GDM1 (cell line): ENCODE results near the gene UBE4B.
"Not testable (repeated sequence)": the region's sequence is repeated elsewhere in the genome, so short reads cannot be mapped to it uniquely, and the experiment has no call there.

Experiments
- DNase-seq: peaks from one replicate; lab custom pipeline; 2025; lab: John Stamatoyannopoulos, UW

Gene UBE4B

GRCh38 chr1:10073371-10073770 lies 40.6 kb downstream of the UBE4B start:
- not testable (repeated sequence) for DNase-seq

DNA sequence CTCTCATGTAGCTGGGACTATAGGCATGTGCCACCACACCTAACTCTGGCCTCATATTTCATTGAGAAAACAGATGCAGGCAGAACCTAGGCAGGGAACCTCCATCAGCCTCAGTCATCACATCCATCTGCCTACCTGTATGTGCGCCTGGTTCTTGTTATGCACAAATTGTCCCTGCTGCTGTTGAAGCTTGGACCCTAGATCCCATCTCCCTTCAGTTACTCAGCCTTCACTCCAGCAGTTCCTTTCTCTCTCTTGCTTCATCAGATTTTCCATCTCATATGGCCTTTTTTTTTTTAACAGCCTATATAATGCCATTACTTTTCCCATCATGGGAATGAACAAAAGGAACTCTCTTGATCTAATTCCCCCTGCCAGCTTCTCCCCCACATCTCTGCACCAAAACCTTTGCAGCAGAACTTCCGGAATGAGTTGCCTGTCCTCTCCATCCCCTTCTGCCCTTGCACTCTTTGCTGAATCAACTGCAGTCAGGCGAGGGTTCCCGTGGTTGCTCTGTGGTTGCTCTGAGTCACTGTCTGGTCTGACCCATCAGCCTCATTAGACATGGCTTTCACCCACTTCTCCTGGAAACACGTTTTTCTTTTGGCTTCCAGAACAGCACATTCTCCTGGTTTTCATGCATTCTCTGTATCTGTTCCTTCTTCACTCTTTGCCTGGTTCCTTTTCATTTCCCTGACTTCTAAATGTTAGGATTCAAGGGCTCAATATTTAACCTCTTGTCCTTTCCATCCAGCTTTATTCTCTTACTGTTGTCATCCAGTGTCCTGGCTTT lies 41.5 kb downstream of the UBE4B start:
- peak; percentile 76 for DNase-seq

GRCh38 chr1:10074852-10075730 lies 42.3 kb downstream of the UBE4B start:
- no peak for DNase-seq

GRCh38 chr1:10075732-10076131 lies 43.0 kb downstream of the UBE4B start:
- no peak for DNase-seq

DNA sequence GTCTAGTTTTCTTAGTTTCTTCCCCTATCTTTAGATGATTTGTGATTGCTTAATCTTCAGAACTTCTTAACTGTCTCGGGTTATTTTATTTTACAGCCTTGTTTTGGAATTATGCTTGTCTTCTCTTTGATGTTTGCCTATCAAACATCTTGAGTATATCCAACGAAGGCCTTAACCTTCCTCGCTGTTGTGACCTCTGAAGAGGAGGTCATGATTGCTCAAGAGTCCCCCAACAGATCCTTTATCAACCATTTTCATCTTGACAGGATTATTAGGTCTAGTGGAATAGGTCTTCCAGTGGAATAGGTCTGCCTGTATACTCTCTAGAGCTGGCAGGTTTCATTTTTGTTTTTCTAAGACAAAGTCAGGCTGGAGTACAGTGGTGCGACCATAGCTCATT lies 45.7 kb downstream of the UBE4B start:
- DNase-seq, result no peak

- no peak for DNase-seq
Observed at GRCh38 chr1:10080523-10080922, 47.8 kb downstream of the UBE4B start.

DNA sequence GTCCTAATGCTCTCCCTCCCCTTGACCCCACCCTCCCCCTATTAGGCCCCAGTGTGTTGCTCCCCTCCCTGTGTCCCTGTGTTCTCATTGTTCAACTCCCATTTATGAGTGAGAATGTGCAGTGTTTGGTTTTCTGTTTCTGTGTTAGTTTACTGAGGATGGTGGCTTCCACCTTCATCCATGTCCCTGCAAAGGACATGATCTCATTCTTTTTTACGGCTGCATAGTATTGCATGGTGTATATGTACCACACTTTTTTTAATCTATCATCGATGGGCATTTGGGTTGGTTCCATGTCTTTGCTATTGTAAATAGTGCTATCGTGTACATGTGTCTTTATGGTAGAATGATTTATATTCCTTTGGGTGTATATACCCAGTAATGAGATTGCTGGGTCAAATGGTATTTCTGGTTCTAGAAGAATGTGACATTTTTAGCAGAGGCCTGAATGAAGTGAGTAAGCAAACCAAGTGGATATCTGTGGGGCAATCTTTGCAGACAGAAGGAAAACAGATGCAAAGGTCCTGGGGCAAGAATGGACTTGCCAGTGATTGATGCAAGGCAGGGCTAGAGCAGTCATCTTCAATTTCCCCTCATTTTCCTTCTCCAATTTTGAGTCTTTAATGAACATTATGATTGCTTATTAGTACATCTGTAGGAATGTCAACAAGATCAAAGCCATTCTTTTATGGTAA lies 50.2 kb downstream of the UBE4B start:
- no peak for DNase-seq

GRCh38 chr1:10084045-10084444 lies 51.3 kb downstream of the UBE4B start:
- no peak for DNase-seq

DNA sequence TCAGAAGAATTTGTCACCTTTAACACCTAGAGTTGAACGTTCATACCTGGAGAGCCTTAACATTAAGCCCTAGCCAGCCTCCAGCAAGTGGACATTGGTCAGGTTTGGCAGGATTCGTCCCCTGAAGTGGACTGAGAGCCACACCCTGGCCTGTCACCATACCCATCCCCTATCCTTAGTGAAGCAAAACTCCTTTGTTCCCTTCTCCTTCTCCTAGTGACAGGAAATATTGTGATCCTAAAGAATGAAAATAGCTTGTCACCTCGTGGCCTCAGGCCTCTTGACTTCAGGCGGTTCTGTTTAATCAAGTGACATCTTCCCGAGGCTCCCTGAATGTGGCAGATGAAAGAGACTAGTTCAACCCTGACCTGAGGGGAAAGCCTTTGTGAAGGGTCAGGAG lies 52.3 kb downstream of the UBE4B start:
- DNase-seq, result no peak

GRCh38 chr1:10087210-10087609 lies 54.5 kb downstream of the UBE4B start:
- DNase-seq, result no peak

DNA sequence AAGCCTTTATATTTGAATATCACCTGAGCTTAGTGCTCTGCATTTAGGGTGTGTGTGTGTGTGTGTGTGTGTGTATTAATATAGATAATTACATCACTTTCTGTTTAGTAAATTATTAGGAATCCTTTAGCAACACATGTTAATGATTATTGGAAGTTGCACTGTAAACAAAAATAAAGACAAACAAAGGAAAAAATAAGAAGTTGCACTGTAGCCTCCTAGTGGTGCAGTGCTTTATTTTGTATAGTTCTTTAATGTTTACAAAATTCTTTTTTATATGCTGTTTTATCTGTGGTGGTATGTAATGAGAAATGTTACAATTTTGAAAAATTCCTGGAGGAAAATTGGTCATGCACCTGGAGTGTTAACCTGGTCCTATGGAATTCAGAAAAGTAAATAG lies 69.2 kb downstream of the UBE4B start:
- DNase-seq, result no peak

DNA sequence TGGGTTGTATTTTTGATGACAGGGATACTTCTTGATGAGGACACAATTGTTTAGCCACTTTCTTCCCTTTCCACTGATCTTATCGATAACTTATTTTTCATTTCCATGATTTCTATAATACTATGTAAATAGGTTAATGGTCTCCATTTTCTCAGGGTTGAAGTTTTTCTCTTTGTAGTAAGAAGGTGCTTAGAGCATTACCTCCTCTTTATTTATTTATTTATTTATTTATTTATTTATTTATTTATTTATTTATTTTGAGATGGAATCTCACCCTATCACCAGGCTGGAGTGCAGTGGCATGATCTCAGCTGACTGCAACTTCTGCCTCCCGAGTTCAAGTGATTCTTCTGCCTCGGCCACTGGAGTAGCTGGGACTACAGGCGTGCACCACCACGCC lies 70.4 kb downstream of the UBE4B start:
- DNase-seq, result no peak

- no peak for DNase-seq
Observed at GRCh38 chr1:10104834-10105233, 72.1 kb downstream of the UBE4B start.

DNA sequence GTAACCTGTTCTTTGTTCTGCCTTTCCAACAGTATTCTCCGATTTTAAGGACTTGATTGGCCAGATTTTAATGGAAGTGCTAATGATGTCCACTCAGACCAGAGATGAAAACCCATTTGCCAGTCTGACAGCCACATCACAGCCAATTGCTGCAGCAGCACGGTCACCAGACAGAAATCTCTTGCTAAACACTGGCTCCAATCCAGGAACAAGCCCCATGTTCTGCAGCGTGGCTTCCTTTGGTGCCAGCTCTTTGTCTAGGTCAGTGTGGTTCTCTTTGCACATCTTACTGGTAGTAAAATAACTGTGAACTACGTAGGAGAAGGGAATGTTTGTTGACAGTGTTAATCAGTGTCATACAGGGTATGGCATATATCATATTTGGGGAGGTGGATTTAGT lies 72.7 kb downstream of the UBE4B start:
- no peak for DNase-seq

GRCh38 chr1:10106241-10106640 lies 73.5 kb downstream of the UBE4B start:
- no peak for DNase-seq

DNA sequence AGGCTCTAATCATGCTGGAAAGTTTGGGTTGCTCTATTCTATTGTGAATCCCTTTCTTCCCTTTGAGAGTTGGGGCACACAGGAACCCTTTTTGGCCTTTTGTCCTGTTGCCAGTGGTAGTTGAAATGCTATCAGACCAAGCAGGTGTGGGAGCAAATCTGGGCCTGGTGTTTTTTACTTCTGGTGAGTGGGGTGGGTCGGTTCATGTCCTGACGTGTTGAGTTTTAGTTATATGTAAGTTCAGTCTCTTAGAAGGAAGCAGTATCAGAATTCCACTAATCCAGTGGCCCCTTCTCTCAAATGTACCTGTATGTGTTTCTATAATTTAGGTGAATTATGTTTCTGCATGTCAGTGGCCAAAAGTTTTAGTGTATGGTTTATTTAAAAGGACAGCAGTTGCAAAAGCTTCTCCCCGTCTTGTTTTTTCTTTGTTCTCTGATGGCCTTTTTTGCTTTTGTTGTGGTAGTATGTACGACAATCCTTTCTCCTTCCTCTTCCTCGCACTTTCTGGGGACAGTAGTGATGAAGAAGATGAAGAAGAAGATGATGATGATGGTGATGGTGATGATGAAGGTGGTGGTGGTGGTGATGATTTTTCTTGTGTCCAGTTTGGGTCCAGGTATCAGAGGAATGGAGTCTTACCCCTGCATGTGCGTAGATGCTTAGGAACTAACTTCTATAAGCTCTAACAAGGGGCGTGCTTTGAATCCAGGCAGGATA lies 74.2 kb downstream of the UBE4B start:
- no peak for DNase-seq

- not testable (repeated sequence) for DNase-seq
Observed at GRCh38 chr1:10107476-10107847, 74.7 kb downstream of the UBE4B start.

DNA sequence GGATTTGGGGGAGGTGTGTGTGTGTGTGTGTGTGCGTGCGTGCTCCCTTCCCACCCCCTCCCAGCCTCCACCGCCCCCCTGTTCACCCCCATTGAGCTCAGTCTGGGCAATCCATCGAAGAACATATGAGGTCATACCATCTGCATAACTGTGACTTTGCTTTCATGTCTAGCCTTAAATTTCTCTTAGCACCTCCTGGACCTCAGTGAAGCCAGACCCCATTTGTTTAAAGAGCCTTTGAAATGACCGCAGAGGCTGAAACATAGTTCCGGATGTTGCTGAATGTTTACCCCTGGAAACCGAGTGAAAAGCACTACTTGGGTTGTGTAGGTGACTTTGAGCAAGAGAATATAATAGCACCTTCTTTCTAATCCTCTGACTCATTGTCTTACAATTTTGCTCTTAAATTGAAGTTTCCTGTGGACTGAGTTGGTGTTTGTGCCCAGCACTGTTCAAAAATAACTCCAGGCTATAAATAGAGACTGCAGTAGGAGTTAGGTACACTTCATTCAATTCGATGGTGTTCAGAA lies 75.4 kb downstream of the UBE4B start:
- DNase-seq, result no peak

DNA sequence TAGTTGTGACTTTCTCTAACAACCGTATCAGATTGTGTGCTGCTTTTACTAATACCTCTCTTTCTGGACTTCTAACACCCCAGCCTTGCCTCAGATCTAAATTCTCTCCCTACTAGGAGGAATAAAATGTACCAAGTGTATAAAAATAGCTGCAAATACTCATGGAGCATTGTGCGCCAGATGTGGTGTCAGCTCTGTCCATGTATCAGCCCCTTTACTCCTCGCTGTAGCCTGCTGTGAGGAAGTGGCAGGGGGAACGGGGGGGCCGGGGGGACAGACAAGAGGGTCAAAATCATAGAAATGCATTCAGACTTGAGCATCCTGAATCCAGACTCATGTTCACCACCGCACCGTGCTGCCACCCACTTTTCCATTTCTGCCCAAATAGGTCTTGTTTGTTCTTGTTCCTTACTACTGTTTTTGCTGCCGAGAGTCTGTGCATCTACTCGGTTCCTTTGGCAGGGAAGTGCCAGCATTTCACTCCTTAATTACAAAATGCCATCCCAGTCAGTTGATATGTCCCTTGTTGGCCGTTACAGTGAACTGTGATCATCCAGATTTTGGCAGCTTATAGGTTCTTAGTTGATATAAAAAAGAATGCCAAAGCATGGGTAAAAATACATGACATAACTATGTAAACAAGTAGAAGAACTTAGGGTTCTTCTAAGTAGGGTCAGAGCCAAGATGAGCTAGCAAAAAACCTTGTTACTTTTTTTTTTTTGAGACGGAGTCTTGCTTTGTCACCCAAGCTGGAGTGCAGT lies 76.4 kb downstream of the UBE4B start:
- DNase-seq, result no peak

DNA sequence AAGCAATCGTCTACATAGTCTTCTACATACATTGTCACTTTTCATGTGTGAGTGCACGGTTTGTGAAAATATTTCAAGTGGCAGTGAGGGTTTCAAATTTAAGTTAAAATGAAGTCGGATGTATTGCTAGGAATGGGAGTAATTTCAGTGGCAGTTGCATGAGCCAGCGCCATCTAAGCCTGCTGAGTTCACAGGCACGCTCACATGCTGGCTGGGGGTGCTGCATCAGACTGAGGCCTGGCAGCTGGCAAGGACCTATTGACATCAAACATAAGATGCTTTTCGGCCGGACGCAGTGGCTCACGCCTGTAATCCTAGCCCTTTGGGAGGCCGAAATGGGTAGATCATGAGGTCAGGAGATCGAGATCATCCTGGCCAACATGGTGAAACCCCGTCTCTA lies 80.7 kb downstream of the UBE4B start:
- no peak for DNase-seq

GRCh38 chr1:10114746-10115145 lies 82.0 kb downstream of the UBE4B start:
- DNase-seq, result no peak
